IMR-90 (cell line): ENCODE results near the gene RNF181. TPM values are rescaled to one million over a fixed set of nuclear protein-coding genes. Genes with fewer than 3 reads are reported as not detected.

ENCODE experiments used
- ATAC-seq: fragments of 200-7000 bp; cut with Tn5 transposase; 2 replicates; pipeline ENCODE4 v1.9.1; 2020; ENCODE audit warnings: low read depth, mild to moderate bottlenecking, moderate library complexity
- BruUV-seq: library from RNA; stranded (reverse); fragments of 400-500 nt; replicated peaks from 2 replicates; lab custom pipeline; 2021; lab: Mats Ljungman, UMichigan
- CTCF ChIA-PET: fragments of 300-600 bp; formaldehyde crosslinking; extraction: SDS; loops from one replicate; lab custom pipeline; 2021; ENCODE audit warnings: antibody characterized with exemption; lab: Yijun Ruan, JAX
- POLR2A ChIA-PET: fragments of 300-600 bp; sonication (Branson Sonifier 250); formaldehyde crosslinking; loops from one replicate; lab custom pipeline; 2022; ENCODE audit warnings: antibody characterized with exemption; ENCODE audit not compliant: unreplicated experiment; lab: Charles Lee
- DNase-seq: peaks from one replicate; pipeline ENCODE4 v3.0.0; 2013
- H2AFZ ChIP-seq: replicated peaks from 2 replicates; pipeline ENCODE3; 2013; ENCODE audit warnings: low read length, mild to moderate bottlenecking; ENCODE audit not compliant: poor library complexity
- H2AK5ac ChIP-seq: 2 replicates; pipeline ENCODE4 v1.6.1; 2013; ENCODE audit warnings: low read depth, low read length, inconsistent platforms
- H2AK9ac ChIP-seq: replicated peaks from 2 replicates; pipeline ENCODE3; 2013; ENCODE audit warnings: mild to moderate bottlenecking, low read depth, low read length, moderate library complexity; ENCODE audit not compliant: poor library complexity
- H2BK120ac ChIP-seq: 2 replicates; pipeline ENCODE4 v1.6.1; 2013; ENCODE audit warnings: low read depth, low read length, inconsistent platforms
- H2BK15ac ChIP-seq: 3 replicates; pipeline ENCODE4 v1.6.1; 2013; ENCODE audit warnings: low read depth, low read length, inconsistent platforms
- H2BK20ac ChIP-seq: 2 replicates; pipeline ENCODE4 v1.6.1; 2013; ENCODE audit warnings: low read depth, mild to moderate bottlenecking, inconsistent platforms, low read length, moderate library complexity
- H2BK5ac ChIP-seq: 2 replicates; pipeline ENCODE4 v1.6.1; 2013; ENCODE audit warnings: mild to moderate bottlenecking, low read depth, low read length, inconsistent platforms; ENCODE audit not compliant: poor library complexity, severe bottlenecking
- H3K14ac ChIP-seq: replicated peaks from 2 replicates; pipeline ENCODE4 v1.6.1; 2013; ENCODE audit warnings: low read depth, low read length, inconsistent platforms
- H3K18ac ChIP-seq: 2 replicates; pipeline ENCODE4 v1.6.1; 2013; ENCODE audit warnings: low read depth, low read length, control low read depth
- H3K23ac ChIP-seq: 2 replicates; pipeline ENCODE4 v1.6.1; 2013; ENCODE audit warnings: low read depth, low read length, inconsistent platforms
- H3K27ac ChIP-seq: 2 replicates; pipeline ENCODE4 v1.5.1; 2013; ENCODE audit warnings: mild to moderate bottlenecking, control low read depth, low read length; ENCODE audit not compliant: insufficient read depth
- H3K27me3 ChIP-seq: 2 replicates; pipeline ENCODE4 v1.6.1; 2013; ENCODE audit warnings: low read length; ENCODE audit not compliant: control insufficient read depth, insufficient read depth
- H3K36me3 ChIP-seq: 2 replicates; pipeline ENCODE4 v1.6.1; 2013; ENCODE audit warnings: low read length, mixed read lengths; ENCODE audit not compliant: control insufficient read depth, insufficient read depth
- H3K4ac ChIP-seq: 2 replicates; pipeline ENCODE4 v1.6.1; 2013; ENCODE audit warnings: low read depth, low read length, inconsistent platforms
- H3K4me1 ChIP-seq: 2 replicates; pipeline ENCODE4 v1.6.1; 2013; ENCODE audit warnings: low read length, mixed read lengths; ENCODE audit not compliant: control insufficient read depth, insufficient read depth
- H3K4me2 ChIP-seq: 2 replicates; pipeline ENCODE4 v1.6.1; 2013; ENCODE audit warnings: low read depth, mild to moderate bottlenecking, control low read depth, low read length, moderate library complexity
- H3K4me3 ChIP-seq: 2 replicates; pipeline ENCODE4 v1.5.1; 2013; ENCODE audit warnings: low read depth, mild to moderate bottlenecking, control low read depth, low read length, moderate library complexity; ENCODE audit not compliant: insufficient read depth
- H3K56ac ChIP-seq: 2 replicates; pipeline ENCODE4 v1.6.1; 2013; ENCODE audit warnings: low read length, inconsistent platforms; ENCODE audit not compliant: insufficient read depth; ENCODE audit errors: extremely low read depth
- H3K79me1 ChIP-seq, 2 experiments: 2 replicates each; pipeline ENCODE4 v1.6.1; 2013; ENCODE audit warnings: low read length in 2 of 2, inconsistent platforms in 1 of 2, low read depth in 1 of 2
- H3K9ac ChIP-seq: 2 replicates; pipeline ENCODE4 v1.6.1; 2013; ENCODE audit warnings: low read depth, low read length, control low read depth
- H3K9me1 ChIP-seq: 2 replicates; pipeline ENCODE4 v1.6.1; 2013; ENCODE audit warnings: low read length, inconsistent platforms; ENCODE audit not compliant: insufficient read depth
- H3K9me3 ChIP-seq: 2 replicates; pipeline ENCODE4 v1.6.1; 2013; ENCODE audit warnings: low read length; ENCODE audit not compliant: control insufficient read depth, insufficient read depth
- H4K20me1 ChIP-seq: 2 replicates; pipeline ENCODE4 v1.6.1; 2013; ENCODE audit warnings: low read length, inconsistent platforms; ENCODE audit not compliant: insufficient read depth
- H4K5ac ChIP-seq: 2 replicates; pipeline ENCODE4 v1.6.1; 2013; ENCODE audit warnings: mild to moderate bottlenecking, low read depth, low read length, control low read depth
- H4K8ac ChIP-seq, 2 experiments: 2 replicates each; pipeline ENCODE4 v1.6.1; 2013; ENCODE audit warnings: low read depth in 2 of 2, low read length in 2 of 2, control low read depth in 1 of 2, inconsistent platforms in 1 of 2
- H4K91ac ChIP-seq: 2 replicates; pipeline ENCODE4 v1.6.1; 2013; ENCODE audit warnings: low read depth, low read length, inconsistent platforms; ENCODE audit not compliant: insufficient read depth
- WGBS, 2 experiments: methylation state at CpG; one replicate each; pipeline versions ENCODE4 v1.1.5 to v1.1.7; 2013; ENCODE audit warnings: missing lambda C conversion rate in 2 of 2; ENCODE audit not compliant: insufficient read length in 1 of 2; ENCODE audit errors: extremely low coverage in 2 of 2; 5-methylcytosine and 5-hydroxymethylcytosine counted together
- dilution Hi-C: fragments of 300-500 bp; cut with HindIII; formaldehyde crosslinking; loops from one replicate; pipeline ENCODE4 v1.14.3; 2018; ENCODE audit warnings: low sequenced_read_pairs; ENCODE audit not compliant: unreplicated experiment
- in situ Hi-C: fragments of 300-500 bp; cut with MboI; formaldehyde crosslinking; loops from 3 replicates; pipeline ENCODE4 v1.14.3; 2019; ENCODE audit warnings: low sequenced_read_pairs, inconsistent platforms, mixed read lengths
- intact Hi-C: fragments of 100-400 bp; cut with micrococcal nuclease; formaldehyde crosslinking; loops from 2 replicates; pipeline ENCODE4 v1.10.0; 2022
- polyA plus RNA-seq, 3 experiments: library from polyadenylated mRNA; depleted of rRNA; stranded (reverse); fragments of >200 nt; gene quantifications; 2 replicates each; pipeline ENCODE4 v1.2.3, GENCODE V29; 2012; ENCODE audit warnings: low replicate concordance in 1 of 3
- total RNA-seq: library from RNA; depleted of rRNA; stranded (reverse); fragments of >200 nt; gene quantifications from 2 replicates; pipeline ENCODE4 v1.2.3, GENCODE V29; 2012
- TF ChIP-seq, protein P1 (sequence below): conservative IDR thresholded peaks from 2 replicates; pipeline ENCODE4 v1.5.1; 2012; ENCODE audit warnings: mild to moderate bottlenecking, low read depth, low read length, improper control_type of control experiment

Gene RNF181
- total and polyA plus RNA-seq, 2 of the 4 experiments (the other 2 are of a cell fraction), result 438 to 498 TPM

DNA sequence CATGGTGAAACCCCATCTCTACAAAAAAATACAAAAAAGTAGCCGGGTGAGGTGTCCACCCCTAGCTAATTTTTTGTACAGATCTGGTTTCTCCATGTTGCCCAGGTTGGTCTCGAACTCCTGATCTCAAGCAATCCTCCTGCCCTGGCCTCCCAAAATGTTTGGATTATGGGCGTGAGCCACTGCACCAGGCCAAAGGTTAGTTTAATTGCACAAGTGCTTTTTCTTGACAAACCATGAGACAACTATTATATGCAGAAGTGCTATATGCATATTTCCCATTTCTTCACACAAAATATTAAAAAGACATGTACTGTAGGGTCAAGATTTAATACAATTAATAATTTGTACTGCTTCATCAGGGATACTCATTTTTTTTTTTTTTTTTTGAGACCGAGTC, 29.3 kb upstream of the RNF181 start:
- no peak for ATAC-seq
- POLR2A ChIA-PET, result no interaction called here
- dilution Hi-C loops, result no loop called here

More for the DNA sequence above, 29.3 kb upstream of the RNF181 start:
- Histone ChIP-seq H3K27me3 (peaks cover 7% of the 10 kb centered on the region), H3K9ac (no peak overlapping the region), H3K4ac (no peak overlapping the region), H3K4me3 (no peak overlapping the region), H4K8ac (no peak overlapping the region), H3K36me3 (no peaks in the 10 kb centered on the region), H3K56ac (no peak overlapping the region), H3K4me1 (no peaks in the 10 kb centered on the region), H3K14ac (no peak overlapping the region), H3K9me1 (no peaks in the 10 kb centered on the region), H2AFZ (no peak overlapping the region), H3K4me2 (no peak overlapping the region), H3K27ac (no peak overlapping the region), H2BK15ac (no peak overlapping the region), H3K9me3 (no peaks in the 10 kb centered on the region), H2BK20ac (no peak overlapping the region), H3K79me1 (peaks cover 0 to 5% of the 10 kb centered on the region in 2 experiments; a peak in 1 of 4 replicates), H3K18ac (no peak overlapping the region), H4K5ac (no peak overlapping the region), H2BK120ac (no peak overlapping the region), H2AK5ac (no peak overlapping the region), H2AK9ac (no peak overlapping the region), H3K23ac (no peak overlapping the region), H4K20me1 (no peaks in the 10 kb centered on the region), H4K91ac (no peak overlapping the region), H2BK5ac (no peak overlapping the region)
- TF ChIP-seq, protein P1, sequence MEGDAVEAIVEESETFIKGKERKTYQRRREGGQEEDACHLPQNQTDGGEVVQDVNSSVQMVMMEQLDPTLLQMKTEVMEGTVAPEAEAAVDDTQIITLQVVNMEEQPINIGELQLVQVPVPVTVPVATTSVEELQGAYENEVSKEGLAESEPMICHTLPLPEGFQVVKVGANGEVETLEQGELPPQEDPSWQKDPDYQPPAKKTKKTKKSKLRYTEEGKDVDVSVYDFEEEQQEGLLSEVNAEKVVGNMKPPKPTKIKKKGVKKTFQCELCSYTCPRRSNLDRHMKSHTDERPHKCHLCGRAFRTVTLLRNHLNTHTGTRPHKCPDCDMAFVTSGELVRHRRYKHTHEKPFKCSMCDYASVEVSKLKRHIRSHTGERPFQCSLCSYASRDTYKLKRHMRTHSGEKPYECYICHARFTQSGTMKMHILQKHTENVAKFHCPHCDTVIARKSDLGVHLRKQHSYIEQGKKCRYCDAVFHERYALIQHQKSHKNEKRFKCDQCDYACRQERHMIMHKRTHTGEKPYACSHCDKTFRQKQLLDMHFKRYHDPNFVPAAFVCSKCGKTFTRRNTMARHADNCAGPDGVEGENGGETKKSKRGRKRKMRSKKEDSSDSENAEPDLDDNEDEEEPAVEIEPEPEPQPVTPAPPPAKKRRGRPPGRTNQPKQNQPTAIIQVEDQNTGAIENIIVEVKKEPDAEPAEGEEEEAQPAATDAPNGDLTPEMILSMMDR, result no peak
- DNase-seq, result no peak
- intact Hi-C loops (no loop called here), in situ Hi-C loops (no loop called here)
- BruUV-seq, result no TSS peak
- WGBS, 2 experiments, result 100% methylated on average over 1 of the region's 4 CpGs; no CpG with 5 or more reads in 1 of the 2 experiments
- CTCF ChIA-PET, result no interaction called here
